Smooth muscle cell (in vitro differentiated cells): ENCODE measurements around the gene UBQLN4. TPM values are rescaled to one million over a fixed set of nuclear protein-coding genes. Genes with fewer than 3 reads are reported as not detected.

ENCODE experiments used
- DNase-seq: peaks from one replicate; lab custom pipeline; 2025; ENCODE audit not compliant: unreplicated experiment; lab: John Stamatoyannopoulos, UW
- H2AFZ ChIP-seq: fragments of 200-600 bp; sonication (generic); 2 replicates; pipeline ENCODE4 v1.6.0; 2016; ENCODE audit warnings: antibody characterized with exemption, low read depth, mild to moderate bottlenecking
- H3F3A ChIP-seq: fragments of 200-600 bp; sonication (generic); 2 replicates; pipeline ENCODE4 v1.6.0; 2017; ENCODE audit warnings: antibody characterized with exemption, low read depth
- H3K27ac ChIP-seq: fragments of 200-600 bp; sonication (generic); 2 replicates; pipeline ENCODE4 v1.5.1; 2016; ENCODE audit warnings: low read depth, mild to moderate bottlenecking
- H3K27me3 ChIP-seq: fragments of 200-600 bp; sonication (generic); 2 replicates; pipeline ENCODE4 v1.6.1; 2016; ENCODE audit warnings: low read depth, mild to moderate bottlenecking
- H3K36me3 ChIP-seq: fragments of 200-600 bp; sonication (generic); 2 replicates; pipeline ENCODE4 v1.5.1; 2016; ENCODE audit warnings: low read depth
- H3K4me1 ChIP-seq: fragments of 200-600 bp; sonication (generic); 2 replicates; pipeline ENCODE4 v1.5.1; 2016; ENCODE audit warnings: low read depth
- H3K4me2 ChIP-seq: fragments of 200-600 bp; sonication (generic); 2 replicates; pipeline ENCODE4 v1.6.0; 2016; ENCODE audit warnings: mild to moderate bottlenecking
- H3K4me3 ChIP-seq: fragments of 200-600 bp; sonication (generic); 2 replicates; pipeline ENCODE4 v1.5.1; 2016; ENCODE audit warnings: mild to moderate bottlenecking
- H3K79me2 ChIP-seq: fragments of 200-600 bp; sonication (generic); 2 replicates; pipeline ENCODE4 v1.6.0; 2016; ENCODE audit warnings: low read depth, mild to moderate bottlenecking
- H3K9ac ChIP-seq: fragments of 200-600 bp; sonication (generic); 2 replicates; pipeline ENCODE4 v1.6.0; 2016; ENCODE audit warnings: low read depth
- H3K9me3 ChIP-seq: fragments of 200-600 bp; sonication (generic); replicated peaks from 2 replicates; pipeline ENCODE4 v1.5.1; 2016; ENCODE audit warnings: low read depth
- H4K20me1 ChIP-seq: fragments of 200-600 bp; sonication (generic); 2 replicates; pipeline ENCODE4 v1.6.0; 2016; ENCODE audit warnings: low read depth
- CTCF ChIP-seq: fragments of 200-600 bp; sonication (generic); IDR thresholded peaks from 2 replicates; pipeline ENCODE4 v1.5.1; 2017; ENCODE audit warnings: borderline replicate concordance, mild to moderate bottlenecking, antibody characterized with exemption; ENCODE audit not compliant: insufficient read depth, poor library complexity, severe bottlenecking
- WGBS: methylation state at CpG from one replicate; pipeline ENCODE4 v1.1.7; 2016; ENCODE audit warnings: low lambda C conversion rate; 5-methylcytosine and 5-hydroxymethylcytosine counted together
- polyA plus RNA-seq: library from polyadenylated mRNA; unstranded; fragments of >200 nt; fragmentation: Nextera tagmentation; extraction: Ambion mirVana; gene quantifications from 2 replicates; pipeline ENCODE4 v1.2.1, GENCODE V29; 2016
- total RNA-seq: library from RNA; depleted of rRNA; stranded (reverse); fragments of >200 nt; gene quantifications from 2 replicates; pipeline ENCODE4 v1.2.3, GENCODE V29; 2014

UBQLN4 gene
- total and polyA plus RNA-seq, 2 experiments from 2014 or later = 18.1 to 19.4 TPM

GRCh38 chr1:156051011-156051725 is 2.4 kb downstream of the UBQLN4 start:
- no peak for TF ChIP-seq CTCF
- H3K9ac ChIP-seq = no peak overlapping the region

DNA sequence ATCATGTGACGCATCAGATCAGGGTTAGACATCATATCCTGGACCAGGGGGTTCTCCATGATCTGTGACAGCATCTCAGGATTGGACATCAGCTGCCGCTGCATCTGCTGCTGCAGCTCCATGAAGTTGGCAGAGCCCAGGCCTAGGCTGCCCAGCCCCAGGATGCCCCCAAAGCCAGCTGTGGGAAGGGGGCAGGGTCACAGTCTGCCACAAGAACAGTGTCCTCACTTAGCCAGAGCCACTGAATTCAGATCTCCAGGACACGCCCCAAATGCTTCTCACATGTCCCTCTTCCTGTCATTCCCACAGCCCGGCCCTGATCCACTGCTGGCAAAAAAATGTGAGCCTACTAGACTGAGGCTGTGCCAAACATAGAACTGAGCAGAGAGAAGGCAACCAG is 3.2 kb downstream of the UBQLN4 start:
- Histone ChIP-seq H3K4me3 (no peak overlapping the region), H3K36me3 (no peaks in the 10 kb centered on the region), H3K79me2 (peaks cover 22% of the 10 kb centered on the region), H3K9ac (no peak overlapping the region), H3K27ac (no peak overlapping the region), H3K4me2 (no peak overlapping the region), H4K20me1 (peaks cover 6% of the 10 kb centered on the region), H3F3A (peaks cover 10% of the 10 kb centered on the region), H3K9me3 (no peaks in the 10 kb centered on the region), H3K27me3 (no peaks in the 10 kb centered on the region), H3K4me1 (peaks cover 1% of the 10 kb centered on the region), H2AFZ (no peak overlapping the region)
- DNase-seq = no peak
- TF ChIP-seq CTCF = no peak
- WGBS = 90% methylated on average over 4 of the region's 4 CpGs

More at GRCh38 chr1:156051011-156051725, 2.4 kb downstream of the UBQLN4 start:
- DNase-seq = no peak
- no peaks in the 10 kb centered on the region for H3K9me3 ChIP-seq
- H4K20me1 ChIP-seq = peaks cover 6% of the 10 kb centered on the region
- H3K36me3 ChIP-seq = no peaks in the 10 kb centered on the region
- H3K4me2 ChIP-seq = no peak overlapping the region
- no peak overlapping the region for H3K27ac ChIP-seq
- H2AFZ ChIP-seq = no peak overlapping the region
- H3K4me3 ChIP-seq = no peak overlapping the region
- peaks cover 29% of the 10 kb centered on the region for H3K79me2 ChIP-seq
- WGBS = 94% methylated on average over 5 of the region's 7 CpGs
- H3K27me3 ChIP-seq = no peaks in the 10 kb centered on the region
- H3K4me1 ChIP-seq = peaks cover 8% of the 10 kb centered on the region
- peaks cover 10% of the 10 kb centered on the region for H3F3A ChIP-seq

DNA sequence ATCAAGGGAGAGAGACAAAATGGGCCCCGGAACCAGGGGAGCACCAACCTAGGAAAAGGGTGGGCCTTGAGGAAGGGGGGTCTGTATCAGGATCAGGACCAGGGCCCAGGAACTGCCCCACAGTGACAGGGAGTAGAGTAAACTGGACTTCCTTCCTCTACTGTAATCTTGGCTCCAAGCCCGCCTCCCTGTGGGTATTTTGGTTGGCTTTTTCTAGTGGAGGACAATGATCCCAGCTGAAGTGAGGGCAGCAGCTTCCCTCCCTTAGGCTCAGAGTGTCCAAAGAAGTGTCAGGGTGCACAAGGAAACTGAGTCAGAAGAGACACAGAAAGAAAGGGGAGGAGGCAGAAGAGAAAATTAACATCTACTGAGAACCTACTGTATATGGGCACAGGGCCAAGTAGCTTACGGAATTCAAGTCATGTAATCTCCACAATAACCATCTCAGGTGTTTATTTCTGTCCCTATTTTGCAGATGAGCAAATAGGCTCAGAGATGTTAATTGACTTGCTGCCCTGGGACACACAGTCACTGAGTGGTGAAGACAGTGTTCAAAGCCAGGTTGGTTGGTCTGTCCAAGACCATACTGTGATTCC is 4.8 kb downstream of the UBQLN4 start:
- Histone ChIP-seq H3K4me3 (no peak overlapping the region), H3F3A (peaks cover 3% of the 10 kb centered on the region), H3K4me1 (no peaks in the 10 kb centered on the region), H3K9me3 (no peaks in the 10 kb centered on the region), H2AFZ (no peak overlapping the region), H3K27me3 (no peaks in the 10 kb centered on the region), H4K20me1 (peaks cover 6% of the 10 kb centered on the region), H3K9ac (no peak overlapping the region), H3K4me2 (no peak overlapping the region), H3K27ac (no peak overlapping the region), H3K36me3 (no peaks in the 10 kb centered on the region), H3K79me2 (peaks cover 18% of the 10 kb centered on the region)
- WGBS = 99% methylated on average over 3 of the region's 3 CpGs
- TF ChIP-seq CTCF = no peak
- DNase-seq = no peak
